HG03175 (cell line): Measurements from ENCODE around the gene COX14.
A peak's percentile ranks its signal among the peaks of the same experiment; 100 is the strongest.
"Not testable (repeated sequence)": the region's sequence is repeated elsewhere in the genome, so short reads cannot be mapped to it uniquely, and the experiment has no call there.

Source experiments
- ATAC-seq: cut with Tn5 transposase; IDR thresholded peaks from one replicate; pipeline ENCODE4 v1.9.1; 2021; ENCODE audit warnings: mild to moderate bottlenecking, moderate library complexity; ENCODE audit not compliant: unreplicated experiment

The COX14 gene

GRCh38 chr12:50151047-50151687 is 39.1 kb downstream of the COX14 start:
- ATAC-seq: no peak

GRCh38 chr12:50154947-50155346 is 42.9 kb downstream of the COX14 start:
- not testable (repeated sequence) for ATAC-seq

GRCh38 chr12:50156641-50157040 is 44.6 kb downstream of the COX14 start:
- ATAC-seq: no peak

- no peak for ATAC-seq
These were observed 45.2 kb downstream of the COX14 start for GRCh38 chr12:50157259-50157658.

GRCh38 chr12:50160643-50161042 is 48.6 kb downstream of the COX14 start:
- no peak for ATAC-seq

- ATAC-seq: no peak
These were observed 50.2 kb downstream of the COX14 start for GRCh38 chr12:50162230-50162629.

GRCh38 chr12:50164963-50165362 is 52.9 kb downstream of the COX14 start:
- no peak for ATAC-seq

GRCh38 chr12:50166799-50167048 is 54.7 kb downstream of the COX14 start:
- peak; percentile 26 for ATAC-seq

- peak; percentile 98 for ATAC-seq
These were observed 55.2 kb downstream of the COX14 start, which contains the start of gene CERS5 for GRCh38 chr12:50167049-50167828. Gene CERS5 (minus strand): TSS chr12:50167369. CDS start chr12:50167297, 72 bp downstream.
